Keratinocyte (primary cell): ENCODE measurements around the gene LRBA. TPM values are rescaled to one million over a fixed set of nuclear protein-coding genes. Genes with fewer than 3 reads are reported as not detected.

Experiments used
- DNase-seq: peaks from one replicate; pipeline ENCODE4 v3.0.0-alpha.2; 2011; ENCODE audit warnings: low read depth, missing footprints, low spot score
- FAIRE-seq: peaks from 2 replicates; lab custom pipeline; 2011; peaks lifted over from hg19 to GRCh38; lab: Jason Lieb, UNC
- H2AFZ ChIP-seq: 2 replicates; pipeline ENCODE4 v1.6.0; 2012; ENCODE audit warnings: low read length, control low read depth, inconsistent platforms; ENCODE audit not compliant: control insufficient read depth
- H3K27ac ChIP-seq: 2 replicates; pipeline ENCODE4 v1.5.1; 2011; ENCODE audit warnings: low read length; ENCODE audit not compliant: control insufficient read depth, insufficient read depth
- H3K27me3 ChIP-seq: 3 replicates; pipeline ENCODE4 v1.6.0; 2011; ENCODE audit warnings: low read length; ENCODE audit not compliant: control insufficient read depth, insufficient read depth; ENCODE audit errors: extremely low read depth
- H3K36me3 ChIP-seq, 2 experiments: 2 replicates in 1 of 2; 3 replicates in 1 of 2; pipeline ENCODE4 v1.5.1; 2011; ENCODE audit warnings: low read length in 2 of 2, mild to moderate bottlenecking in 1 of 2; ENCODE audit not compliant: control insufficient read depth in 2 of 2, insufficient read depth in 2 of 2; ENCODE audit errors: extremely low read depth in 1 of 2
- H3K4me1 ChIP-seq: 3 replicates; pipeline ENCODE4 v1.5.1; 2011; ENCODE audit warnings: low read length; ENCODE audit not compliant: control insufficient read depth, insufficient read depth; ENCODE audit errors: extremely low read depth
- H3K4me2 ChIP-seq: 3 replicates; pipeline ENCODE4 v1.6.0; 2011; ENCODE audit warnings: low read depth, low read length; ENCODE audit not compliant: control insufficient read depth, insufficient read depth; ENCODE audit errors: extremely low read depth
- H3K4me3 ChIP-seq, 3 experiments: fragments of 200-600 bp in 1 of 3; sonication (generic) in 1 of 3; 2 replicates in 2 of 3; 3 replicates in 1 of 3; pipeline ENCODE4 v1.5.1; 2011 to 2016; ENCODE audit warnings: low read length in 3 of 3, mild to moderate bottlenecking in 3 of 3, control low read depth in 2 of 3, inconsistent platforms in 1 of 3, low read depth in 1 of 3, mixed read lengths in 1 of 3, mixed run types in 1 of 3, moderate library complexity in 1 of 3; ENCODE audit not compliant: control insufficient read depth in 2 of 3, insufficient read depth in 2 of 3; ENCODE audit errors: extremely low read depth in 1 of 3
- H3K79me2 ChIP-seq: 2 replicates; pipeline ENCODE4 v1.6.0; 2012; ENCODE audit warnings: low read length; ENCODE audit not compliant: control insufficient read depth, insufficient read depth
- H3K9ac ChIP-seq: 3 replicates; pipeline ENCODE4 v1.6.0; 2011; ENCODE audit warnings: low read length; ENCODE audit not compliant: control insufficient read depth, insufficient read depth; ENCODE audit errors: extremely low read depth
- H3K9me1 ChIP-seq: 3 replicates; pipeline ENCODE4 v1.6.0; 2011; ENCODE audit warnings: low read length; ENCODE audit not compliant: control insufficient read depth, insufficient read depth; ENCODE audit errors: extremely low read depth
- H3K9me3 ChIP-seq: 2 replicates; pipeline ENCODE4 v1.5.1; 2012; ENCODE audit warnings: low read depth, low read length; ENCODE audit not compliant: control insufficient read depth
- H4K20me1 ChIP-seq: 3 replicates; pipeline ENCODE4 v1.6.0; 2011; ENCODE audit warnings: low read length; ENCODE audit not compliant: control insufficient read depth, insufficient read depth; ENCODE audit errors: extremely low read depth
- EZH2 ChIP-seq: IDR thresholded peaks from one replicate; pipeline ENCODE4 v1.6.1; 2012; ENCODE audit warnings: inconsistent platforms, mild to moderate bottlenecking, low read length, moderate library complexity
- dilution Hi-C: fragments of 300-500 bp; cut with MboI; formaldehyde crosslinking; loops from one replicate; pipeline ENCODE4 v1.7.0; 2020; ENCODE audit warnings: low sequenced_read_pairs; ENCODE audit not compliant: extremely low pct_ligation_motif_present
- polyA plus RNA-seq, 5 experiments: library from polyadenylated mRNA; depleted of rRNA in 3 of 5; stranded (reverse) in 3 of 5; stranded (forward) in 1 of 5; unstranded in 1 of 5; fragments of >200 nt; gene quantifications; 1 replicate in 1 of 5; 2 replicates in 3 of 5; 3 replicates in 1 of 5; pipeline versions ENCODE4 v1.2.1 to v1.2.3, GENCODE V29; 2011 to 2012; ENCODE audit warnings: missing spikeins in 2 of 5, low read depth in 1 of 5, low replicate concordance in 1 of 5
- TF ChIP-seq, protein P1 (sequence below), 3 experiments: IDR thresholded peaks in 1 of 3; conservative IDR thresholded peaks in 1 of 3; optimal IDR thresholded peaks in 1 of 3; 2 replicates in 2 of 3; 3 replicates in 1 of 3; pipeline versions ENCODE3 to v1.5.1; 2011; ENCODE audit warnings: low read length in 3 of 3, mild to moderate bottlenecking in 3 of 3, moderate library complexity in 2 of 3, control low read depth in 1 of 3, inconsistent platforms in 1 of 3; ENCODE audit not compliant: insufficient read depth in 2 of 3; ENCODE audit errors: extremely low read depth in 1 of 3

LRBA gene
- polyA plus RNA-seq, 1 donor (not counting 4 experiments of a cell fraction or from before 2014, with no cell fraction given), result 35.6 TPM

- Histone ChIP-seq H3K9ac (no peak overlapping the region), H3K36me3 (no peaks in the 10 kb centered on the region), H2AFZ (no peak overlapping the region), H3K4me1 (no peaks in the 10 kb centered on the region), H3K27ac (no peak overlapping the region), H3K9me1 (no peaks in the 10 kb centered on the region), H3K27me3 (no peaks in the 10 kb centered on the region), H4K20me1 (no peaks in the 10 kb centered on the region), H3K4me2 (no peak overlapping the region), H3K79me2 (no peaks in the 10 kb centered on the region), H3K4me3 (no peak overlapping the region), H3K9me3 (no peaks in the 10 kb centered on the region)
- no peak for TF ChIP-seq EZH2
- TF ChIP-seq, protein P1, sequence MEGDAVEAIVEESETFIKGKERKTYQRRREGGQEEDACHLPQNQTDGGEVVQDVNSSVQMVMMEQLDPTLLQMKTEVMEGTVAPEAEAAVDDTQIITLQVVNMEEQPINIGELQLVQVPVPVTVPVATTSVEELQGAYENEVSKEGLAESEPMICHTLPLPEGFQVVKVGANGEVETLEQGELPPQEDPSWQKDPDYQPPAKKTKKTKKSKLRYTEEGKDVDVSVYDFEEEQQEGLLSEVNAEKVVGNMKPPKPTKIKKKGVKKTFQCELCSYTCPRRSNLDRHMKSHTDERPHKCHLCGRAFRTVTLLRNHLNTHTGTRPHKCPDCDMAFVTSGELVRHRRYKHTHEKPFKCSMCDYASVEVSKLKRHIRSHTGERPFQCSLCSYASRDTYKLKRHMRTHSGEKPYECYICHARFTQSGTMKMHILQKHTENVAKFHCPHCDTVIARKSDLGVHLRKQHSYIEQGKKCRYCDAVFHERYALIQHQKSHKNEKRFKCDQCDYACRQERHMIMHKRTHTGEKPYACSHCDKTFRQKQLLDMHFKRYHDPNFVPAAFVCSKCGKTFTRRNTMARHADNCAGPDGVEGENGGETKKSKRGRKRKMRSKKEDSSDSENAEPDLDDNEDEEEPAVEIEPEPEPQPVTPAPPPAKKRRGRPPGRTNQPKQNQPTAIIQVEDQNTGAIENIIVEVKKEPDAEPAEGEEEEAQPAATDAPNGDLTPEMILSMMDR (optimal IDR thresholded peaks at IDR 0.05 in 1 of 3, IDR thresholded peaks at IDR 0.05 in 1 of 3, conservative IDR thresholded peaks at IDR 0.05 in 1 of 3; ENCODE audit: extremely low read depth in 1 of 3, insufficient read depth in 2 of 3, low read length in 3 of 3), result no peak
- no peak for DNase-seq
- FAIRE-seq, result no peak
- dilution Hi-C loops, result no loop called here
Measured at GRCh38 chr4:150395872-150396271, 619.2 kb downstream of the LRBA start.

DNA sequence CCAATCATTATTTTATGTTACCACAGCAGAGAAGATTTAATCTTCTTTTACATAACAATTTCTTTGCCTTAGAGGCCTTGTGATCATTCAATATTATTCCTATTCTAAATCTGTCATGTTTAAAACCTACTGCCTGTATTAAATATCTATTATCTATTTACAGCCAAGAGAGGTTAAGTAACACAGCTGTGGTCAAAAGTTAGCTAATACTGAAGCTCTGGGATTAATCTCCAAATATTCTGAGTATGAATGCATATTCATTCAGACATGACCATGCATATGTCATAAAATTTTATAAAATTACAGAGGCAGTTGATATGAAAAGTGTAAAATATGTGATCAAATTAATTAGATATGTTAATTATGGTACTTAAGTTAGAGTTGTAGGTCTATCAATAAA is 621.0 kb downstream of the LRBA start:
- DNase-seq (no peak), FAIRE-seq (no peak)
- Histone ChIP-seq H3K9ac (no peak overlapping the region), H3K79me2 (no peaks in the 10 kb centered on the region), H3K4me3 (no peak overlapping the region), H3K4me2 (no peak overlapping the region), H3K36me3 (no peaks in the 10 kb centered on the region), H3K9me1 (no peaks in the 10 kb centered on the region), H3K4me1 (no peaks in the 10 kb centered on the region), H3K27ac (no peak overlapping the region), H3K27me3 (no peaks in the 10 kb centered on the region), H2AFZ (no peak overlapping the region), H4K20me1 (no peaks in the 10 kb centered on the region), H3K9me3 (no peaks in the 10 kb centered on the region)
- dilution Hi-C loops, result no loop called here
- TF ChIP-seq, protein P1 (optimal IDR thresholded peaks at IDR 0.05 in 1 of 3, IDR thresholded peaks at IDR 0.05 in 1 of 3, conservative IDR thresholded peaks at IDR 0.05 in 1 of 3; ENCODE audit: extremely low read depth in 1 of 3, insufficient read depth in 2 of 3, low read length in 3 of 3), result no peak
- TF ChIP-seq EZH2, result no peak
